SU-DHL-6 (cell line): ENCODE data around the gene RHOB.

ENCODE experiments used
- EZH2phosphoT487 ChIP-seq: fragments of 200-600 bp; sonication (generic), shearing (Covaris generic); conservative IDR thresholded peaks from 2 replicates; pipeline ENCODE4 v1.6.1; 2018; ENCODE audit warnings: mild to moderate bottlenecking, antibody characterized with exemption, low read length, moderate library complexity, mixed read lengths
- TF ChIP-seq, protein P1 (sequence below): fragments of 200-600 bp; sonication (generic); IDR thresholded peaks from one replicate; pipeline ENCODE4 v1.5.1; 2017; ENCODE audit warnings: antibody characterized with exemption, mild to moderate bottlenecking, low read length, moderate library complexity; ENCODE audit not compliant: insufficient read depth, poor library complexity, severe bottlenecking

DNA sequence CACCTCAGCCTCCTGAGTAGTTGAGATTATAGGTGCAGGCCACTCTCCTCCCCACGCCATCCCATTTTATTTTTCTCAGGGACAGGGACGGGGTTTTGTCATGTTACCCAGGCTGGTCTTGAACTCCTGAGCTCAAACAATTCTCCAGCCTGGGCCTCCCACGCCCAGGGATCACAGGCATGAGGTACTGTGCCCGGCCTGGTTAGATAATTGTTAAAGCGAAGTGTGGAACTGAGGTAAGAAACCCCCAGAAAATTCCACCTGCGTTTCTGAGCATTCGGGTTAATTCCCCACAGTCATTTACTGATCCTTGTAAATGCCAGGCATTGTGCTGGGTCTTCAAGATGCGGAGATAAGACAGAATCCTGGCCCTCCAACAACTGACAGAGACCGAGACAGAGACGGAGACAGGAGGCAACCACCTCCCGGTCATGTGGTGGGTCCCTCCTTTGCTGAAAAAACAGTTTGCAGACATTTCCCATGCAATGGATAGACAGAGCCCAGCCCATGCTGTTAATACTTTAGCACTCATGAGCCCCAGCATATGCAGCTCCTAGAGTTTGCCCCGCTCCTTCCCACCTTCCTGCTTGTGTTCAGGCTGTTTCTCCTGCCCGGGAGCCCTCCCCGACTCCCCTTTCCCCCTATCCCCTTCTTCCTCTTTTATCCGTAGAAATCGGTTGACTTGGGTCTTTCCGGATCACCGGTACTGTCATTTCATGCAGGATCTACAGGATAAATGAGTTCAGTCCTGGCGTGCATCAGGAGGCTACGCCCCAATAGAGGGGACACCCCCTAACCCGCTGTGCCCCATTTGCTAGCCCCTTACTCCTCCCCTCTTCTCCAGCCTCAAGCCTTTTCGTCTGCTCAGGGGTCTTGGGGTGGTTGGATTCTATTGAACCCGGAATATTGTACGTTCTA lies 1.6 kb upstream of the RHOB start:
- TF ChIP-seq, protein P1, sequence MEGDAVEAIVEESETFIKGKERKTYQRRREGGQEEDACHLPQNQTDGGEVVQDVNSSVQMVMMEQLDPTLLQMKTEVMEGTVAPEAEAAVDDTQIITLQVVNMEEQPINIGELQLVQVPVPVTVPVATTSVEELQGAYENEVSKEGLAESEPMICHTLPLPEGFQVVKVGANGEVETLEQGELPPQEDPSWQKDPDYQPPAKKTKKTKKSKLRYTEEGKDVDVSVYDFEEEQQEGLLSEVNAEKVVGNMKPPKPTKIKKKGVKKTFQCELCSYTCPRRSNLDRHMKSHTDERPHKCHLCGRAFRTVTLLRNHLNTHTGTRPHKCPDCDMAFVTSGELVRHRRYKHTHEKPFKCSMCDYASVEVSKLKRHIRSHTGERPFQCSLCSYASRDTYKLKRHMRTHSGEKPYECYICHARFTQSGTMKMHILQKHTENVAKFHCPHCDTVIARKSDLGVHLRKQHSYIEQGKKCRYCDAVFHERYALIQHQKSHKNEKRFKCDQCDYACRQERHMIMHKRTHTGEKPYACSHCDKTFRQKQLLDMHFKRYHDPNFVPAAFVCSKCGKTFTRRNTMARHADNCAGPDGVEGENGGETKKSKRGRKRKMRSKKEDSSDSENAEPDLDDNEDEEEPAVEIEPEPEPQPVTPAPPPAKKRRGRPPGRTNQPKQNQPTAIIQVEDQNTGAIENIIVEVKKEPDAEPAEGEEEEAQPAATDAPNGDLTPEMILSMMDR = no peak
- no peak for TF ChIP-seq EZH2phosphoT487
